ENCODE results near the gene SND1.
A peak's percentile ranks its signal among the peaks of the same experiment; 100 is the strongest.

The SND1 gene

GRCh38 chr7:127995156-127995880, 343.3 kb downstream of the SND1 start:
- TF ChIP-seq ISL1 (CRISPR knock-in tag; IDR thresholded peaks at IDR 0.05): no peak
- TF ChIP-seq ZNF8 (CRISPR knock-in tag; IDR thresholded peaks at IDR 0.05): no peak
- no peak for TF ChIP-seq ZFP30 (CRISPR knock-in tag; IDR thresholded peaks at IDR 0.05)
- peak; percentile 77 for ATAC-seq

- ATAC-seq: peak; percentile 55
- TF ChIP-seq ISL1 (CRISPR knock-in tag; IDR thresholded peaks at IDR 0.05) (no peak), CREB5 (CRISPR knock-in tag; IDR thresholded peaks at IDR 0.05; ENCODE audit: low read depth) (no peak), ZFP3 (CRISPR knock-in tag; IDR thresholded peaks at IDR 0.05) (no peak), ZNF565 (CRISPR knock-in tag; conservative IDR thresholded peaks at IDR 0.05; ENCODE audit: low read depth) (no peak), RARB (CRISPR knock-in tag; IDR thresholded peaks at IDR 0.05) (no peak), ESRRG (CRISPR knock-in tag; IDR thresholded peaks at IDR 0.05) (no peak), CSDC2 (CRISPR knock-in tag; IDR thresholded peaks at IDR 0.05) (no peak), GLIS3 (CRISPR knock-in tag; IDR thresholded peaks at IDR 0.05) (no peak), TOX (CRISPR knock-in tag; IDR thresholded peaks at IDR 0.05; ENCODE audit: borderline replicate concordance) (no peak), ARNTL (CRISPR knock-in tag; IDR thresholded peaks at IDR 0.05; ENCODE audit: borderline replicate concordance, low read depth) (no peak), PATZ1 (CRISPR knock-in tag; IDR thresholded peaks at IDR 0.05; ENCODE audit: borderline replicate concordance) (no peak)
- TF ChIP-seq, protein P1, sequence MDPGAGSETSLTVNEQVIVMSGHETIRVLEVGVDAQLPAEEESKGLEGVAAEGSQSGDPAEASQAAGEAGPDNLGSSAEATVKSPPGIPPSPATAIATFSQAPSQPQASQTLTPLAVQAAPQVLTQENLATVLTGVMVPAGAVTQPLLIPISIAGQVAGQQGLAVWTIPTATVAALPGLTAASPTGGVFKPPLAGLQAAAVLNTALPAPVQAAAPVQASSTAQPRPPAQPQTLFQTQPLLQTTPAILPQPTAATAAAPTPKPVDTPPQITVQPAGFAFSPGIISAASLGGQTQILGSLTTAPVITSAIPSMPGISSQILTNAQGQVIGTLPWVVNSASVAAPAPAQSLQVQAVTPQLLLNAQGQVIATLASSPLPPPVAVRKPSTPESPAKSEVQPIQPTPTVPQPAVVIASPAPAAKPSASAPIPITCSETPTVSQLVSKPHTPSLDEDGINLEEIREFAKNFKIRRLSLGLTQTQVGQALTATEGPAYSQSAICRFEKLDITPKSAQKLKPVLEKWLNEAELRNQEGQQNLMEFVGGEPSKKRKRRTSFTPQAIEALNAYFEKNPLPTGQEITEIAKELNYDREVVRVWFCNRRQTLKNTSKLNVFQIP (CRISPR knock-in tag; IDR thresholded peaks at IDR 0.05; ENCODE audit: borderline replicate concordance, low read depth): no peak
- TF ChIP-seq, protein P2, sequence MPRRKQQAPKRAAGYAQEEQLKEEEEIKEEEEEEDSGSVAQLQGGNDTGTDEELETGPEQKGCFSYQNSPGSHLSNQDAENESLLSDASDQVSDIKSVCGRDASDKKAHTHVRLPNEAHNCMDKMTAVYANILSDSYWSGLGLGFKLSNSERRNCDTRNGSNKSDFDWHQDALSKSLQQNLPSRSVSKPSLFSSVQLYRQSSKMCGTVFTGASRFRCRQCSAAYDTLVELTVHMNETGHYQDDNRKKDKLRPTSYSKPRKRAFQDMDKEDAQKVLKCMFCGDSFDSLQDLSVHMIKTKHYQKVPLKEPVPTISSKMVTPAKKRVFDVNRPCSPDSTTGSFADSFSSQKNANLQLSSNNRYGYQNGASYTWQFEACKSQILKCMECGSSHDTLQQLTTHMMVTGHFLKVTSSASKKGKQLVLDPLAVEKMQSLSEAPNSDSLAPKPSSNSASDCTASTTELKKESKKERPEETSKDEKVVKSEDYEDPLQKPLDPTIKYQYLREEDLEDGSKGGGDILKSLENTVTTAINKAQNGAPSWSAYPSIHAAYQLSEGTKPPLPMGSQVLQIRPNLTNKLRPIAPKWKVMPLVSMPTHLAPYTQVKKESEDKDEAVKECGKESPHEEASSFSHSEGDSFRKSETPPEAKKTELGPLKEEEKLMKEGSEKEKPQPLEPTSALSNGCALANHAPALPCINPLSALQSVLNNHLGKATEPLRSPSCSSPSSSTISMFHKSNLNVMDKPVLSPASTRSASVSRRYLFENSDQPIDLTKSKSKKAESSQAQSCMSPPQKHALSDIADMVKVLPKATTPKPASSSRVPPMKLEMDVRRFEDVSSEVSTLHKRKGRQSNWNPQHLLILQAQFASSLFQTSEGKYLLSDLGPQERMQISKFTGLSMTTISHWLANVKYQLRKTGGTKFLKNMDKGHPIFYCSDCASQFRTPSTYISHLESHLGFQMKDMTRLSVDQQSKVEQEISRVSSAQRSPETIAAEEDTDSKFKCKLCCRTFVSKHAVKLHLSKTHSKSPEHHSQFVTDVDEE (CRISPR knock-in tag; IDR thresholded peaks at IDR 0.05): no peak
These were observed 343.9 kb downstream of the SND1 start for GRCh38 chr7:127995881-127996215.

DNA sequence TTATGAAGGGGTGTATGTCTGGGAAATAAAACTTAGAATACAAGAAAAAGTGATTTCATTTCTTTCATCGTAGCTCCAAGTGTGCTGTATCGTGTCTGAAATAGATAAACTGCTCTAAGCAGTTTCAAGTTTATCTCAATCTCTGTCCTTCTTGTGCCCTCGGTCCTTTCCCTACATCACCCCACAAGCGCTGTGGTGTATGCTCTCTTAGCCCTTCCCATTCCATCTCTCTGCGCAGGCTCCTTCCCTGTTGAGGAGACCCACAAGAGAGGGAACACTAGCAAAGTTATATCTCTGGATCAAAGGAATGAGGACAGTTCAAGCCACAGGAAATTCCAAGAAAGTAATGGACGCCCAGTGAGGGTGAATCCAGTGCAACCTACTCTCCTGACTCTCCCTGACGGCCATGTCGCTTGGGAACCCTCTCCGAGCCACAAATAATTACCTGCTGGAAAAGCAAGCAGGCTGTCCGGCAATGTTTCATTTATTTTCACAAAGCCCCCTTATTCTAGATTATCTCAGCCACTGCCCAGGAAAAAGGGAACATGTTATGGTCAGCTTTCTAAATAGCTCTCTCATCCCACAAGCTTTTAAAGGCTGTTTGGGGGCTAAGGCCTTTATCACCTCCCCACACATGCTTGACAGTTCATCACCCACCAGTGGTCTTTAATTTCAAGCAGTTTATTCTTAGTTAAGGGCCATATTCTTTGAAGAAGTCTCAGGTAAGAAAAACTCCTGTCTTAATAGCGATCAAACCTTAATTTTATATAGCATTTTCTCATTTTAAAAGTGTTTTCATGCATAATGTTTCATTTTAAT, 344.5 kb downstream of the SND1 start:
- TF ChIP-seq ZC3H10 (CRISPR knock-in tag; IDR thresholded peaks at IDR 0.05) (no peak), ARNTL (CRISPR knock-in tag; IDR thresholded peaks at IDR 0.05; ENCODE audit: borderline replicate concordance, low read depth) (no peak), CREB5 (CRISPR knock-in tag; IDR thresholded peaks at IDR 0.05; ENCODE audit: low read depth) (no peak)
- ATAC-seq: peak; percentile 24

DNA sequence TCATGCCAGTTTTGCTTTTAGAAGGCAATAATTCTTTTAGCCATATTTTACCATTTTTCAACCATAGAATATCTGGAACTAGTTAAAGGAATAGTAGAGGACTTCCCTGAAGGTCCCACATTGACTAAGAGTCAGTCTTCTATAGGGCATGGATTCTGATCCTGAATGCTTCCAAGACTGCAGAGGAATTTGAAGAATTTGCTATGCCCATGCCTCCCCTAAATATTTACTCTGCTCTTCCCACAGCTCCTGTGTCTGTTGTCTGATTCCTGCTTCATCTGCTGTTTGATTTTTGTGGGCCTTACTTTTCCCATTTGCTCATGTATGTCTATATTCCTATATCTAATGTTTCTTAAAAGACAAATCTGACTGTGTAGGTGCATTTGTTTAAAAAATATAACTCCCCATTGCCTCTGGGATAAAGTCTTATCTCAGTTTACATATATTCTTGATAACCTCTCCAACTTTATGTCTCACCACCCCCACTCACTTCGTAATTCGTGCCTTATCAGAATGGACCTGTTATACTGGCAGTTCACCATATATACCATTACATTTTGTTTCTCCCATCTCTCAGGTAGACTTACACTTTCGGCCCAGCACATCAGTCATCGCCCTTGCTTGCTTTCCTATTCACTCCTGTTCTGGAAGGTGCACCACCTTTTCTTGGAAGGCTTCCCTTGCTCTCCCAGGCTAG, 345.4 kb downstream of the SND1 start:
- peak; percentile 79 for ATAC-seq
- no peak for TF ChIP-seq ISL1 (CRISPR knock-in tag; IDR thresholded peaks at IDR 0.05)
- TF ChIP-seq ZFP30 (CRISPR knock-in tag; IDR thresholded peaks at IDR 0.05): no peak
- TF ChIP-seq BACH2 (CRISPR knock-in tag; IDR thresholded peaks at IDR 0.05; ENCODE audit: borderline replicate concordance): no peak
- no peak for TF ChIP-seq ZNF565 (CRISPR knock-in tag; conservative IDR thresholded peaks at IDR 0.05; ENCODE audit: low read depth)
- no peak for TF ChIP-seq PATZ1 (CRISPR knock-in tag; IDR thresholded peaks at IDR 0.05; ENCODE audit: borderline replicate concordance)
- no peak for TF ChIP-seq ARNTL (CRISPR knock-in tag; IDR thresholded peaks at IDR 0.05; ENCODE audit: borderline replicate concordance, low read depth)
- TF ChIP-seq TCF4 (CRISPR knock-in tag; IDR thresholded peaks at IDR 0.05; ENCODE audit: borderline replicate concordance): no peak
- TF ChIP-seq GLIS3 (CRISPR knock-in tag; IDR thresholded peaks at IDR 0.05): no peak
- TF ChIP-seq, protein P1 (CRISPR knock-in tag; IDR thresholded peaks at IDR 0.05; ENCODE audit: borderline replicate concordance, low read depth): no peak
- TF ChIP-seq TOX (CRISPR knock-in tag; IDR thresholded peaks at IDR 0.05; ENCODE audit: borderline replicate concordance): no peak
- no peak for TF ChIP-seq CSDC2 (CRISPR knock-in tag; IDR thresholded peaks at IDR 0.05)
